SK-N-SH (cell line): ENCODE results near the gene WNT4. TPM values are rescaled to one million over a fixed set of nuclear protein-coding genes. Genes with fewer than 3 reads are reported as not detected.

Source experiments
- CTCF ChIA-PET: fragments of 300-600, 350-600 bp; formaldehyde crosslinking; extraction: SDS; loops from one replicate; lab custom pipeline; 2021; lab: Yijun Ruan, JAX
- POLR2A ChIA-PET: fragments of 350-600 bp; sonication (Branson Sonifier 250); formaldehyde crosslinking; extraction: SDS; loops from one replicate; lab custom pipeline; 2020; ENCODE audit warnings: antibody characterized with exemption, inconsistent platforms; lab: Yijun Ruan, JAX
- DNase-seq: peaks from one replicate; pipeline ENCODE4 v3.0.0; 2012
- H2AFZ ChIP-seq: fragments of 200-600 bp; sonication (generic); 2 replicates; pipeline ENCODE4 v1.8.1; 2016; ENCODE audit warnings: antibody characterized with exemption, mild to moderate bottlenecking, low read depth
- H3F3A ChIP-seq: fragments of 200-600 bp; sonication (generic); replicated peaks from 2 replicates; pipeline ENCODE3; 2016; ENCODE audit warnings: antibody characterized with exemption, mild to moderate bottlenecking; ENCODE audit not compliant: insufficient read depth
- H3K27ac ChIP-seq, 2 experiments: fragments of 200-500 bp in 1 of 2; fragments of 200-600 bp in 1 of 2; sonication (Bioruptor generic) in 1 of 2; sonication (generic), shearing (Covaris generic) in 1 of 2; 2 replicates each; pipeline versions ENCODE4 v1.5.1 to v1.6.1; 2014 to 2016; ENCODE audit warnings: low read depth in 2 of 2, inconsistent platforms in 1 of 2, low read length in 1 of 2, mild to moderate bottlenecking in 1 of 2, mixed read lengths in 1 of 2
- H3K27me3 ChIP-seq: fragments of 200-600 bp; sonication (generic), shearing (Covaris generic); 2 replicates; pipeline ENCODE4 v1.6.1; 2016; ENCODE audit warnings: mixed run types; ENCODE audit not compliant: insufficient read depth
- H3K36me3 ChIP-seq, 2 experiments: fragments of 200-500 bp in 1 of 2; fragments of 200-600 bp in 1 of 2; sonication (Bioruptor generic) in 1 of 2; sonication (generic) in 1 of 2; replicated peaks in 1 of 2; 2 replicates each; pipeline versions ENCODE3 to v1.5.1; 2014 to 2016; ENCODE audit warnings: low read length in 1 of 2, mild to moderate bottlenecking in 1 of 2; ENCODE audit not compliant: insufficient read depth in 2 of 2, control insufficient read depth in 1 of 2
- H3K4me1 ChIP-seq, 2 experiments: fragments of 200-500 bp in 1 of 2; fragments of 200-600 bp in 1 of 2; sonication (Bioruptor generic) in 1 of 2; sonication (generic), shearing (Covaris generic) in 1 of 2; 2 replicates each; pipeline versions ENCODE4 v1.5.1 to v1.6.1; 2014 to 2016; ENCODE audit warnings: low read depth in 1 of 2, low read length in 1 of 2, mixed run types in 1 of 2; ENCODE audit not compliant: insufficient read depth in 2 of 2, control insufficient read depth in 1 of 2
- H3K4me2 ChIP-seq: fragments of 200-600 bp; sonication (generic), shearing (Covaris generic); 2 replicates; pipeline ENCODE4 v1.6.1; 2017; ENCODE audit warnings: mixed run types
- H3K4me3 ChIP-seq, 2 experiments: fragments of 200-500 bp in 1 of 2; fragments of 200-600 bp in 1 of 2; sonication (Bioruptor generic) in 1 of 2; sonication (generic), shearing (Covaris generic) in 1 of 2; 2 replicates each; pipeline versions ENCODE4 v1.5.1 to v1.8.1; 2014 to 2016; ENCODE audit warnings: low read depth in 2 of 2, inconsistent platforms in 1 of 2, low read length in 1 of 2, mild to moderate bottlenecking in 1 of 2, mixed read lengths in 1 of 2, moderate library complexity in 1 of 2
- H3K79me2 ChIP-seq: fragments of 200-600 bp; sonication (generic); 2 replicates; pipeline ENCODE4 v1.8.1; 2017; ENCODE audit warnings: mild to moderate bottlenecking; ENCODE audit not compliant: insufficient read depth
- H3K9ac ChIP-seq: fragments of 200-600 bp; sonication (generic); 2 replicates; pipeline ENCODE4 v1.6.1; 2017; ENCODE audit warnings: mixed run types
- H3K9me2 ChIP-seq: fragments of 200-600 bp; sonication (generic); 2 replicates; pipeline ENCODE4 v1.6.1; 2017; ENCODE audit warnings: mixed run types
- H3K9me3 ChIP-seq: fragments of 200-600 bp; sonication (generic); 2 replicates; pipeline ENCODE4 v1.6.1; 2017; ENCODE audit warnings: mixed run types, mild to moderate bottlenecking, moderate library complexity
- H4K20me1 ChIP-seq: fragments of 200-600 bp; sonication (generic); 2 replicates; pipeline ENCODE4 v1.6.1; 2017; ENCODE audit warnings: mild to moderate bottlenecking, mixed run types; ENCODE audit not compliant: insufficient read depth
- ELF1 ChIP-seq: IDR thresholded peaks from 2 replicates; pipeline ENCODE4 v1.4.0; 2012
- EP300 ChIP-seq, 2 experiments: IDR thresholded peaks; 2 replicates each; pipeline versions ENCODE4 v1.4.0 to v1.6.1; 2012; ENCODE audit warnings: borderline replicate concordance in 1 of 2, low read depth in 1 of 2, low read length in 1 of 2
- EZH2phosphoT487 ChIP-seq: fragments of 200-600 bp; sonication (generic); IDR thresholded peaks from 2 replicates; pipeline ENCODE4 v1.6.1; 2017; ENCODE audit warnings: low read depth, mixed run types, mild to moderate bottlenecking, antibody characterized with exemption, moderate library complexity, borderline replicate concordance
- GABPA ChIP-seq: IDR thresholded peaks from 2 replicates; pipeline ENCODE4 v1.4.0; 2012; ENCODE audit warnings: low read depth, mild to moderate bottlenecking
- GATA2 ChIP-seq: sonication (generic); formaldehyde crosslinking; IDR thresholded peaks from 2 replicates; pipeline ENCODE4 v1.5.0; 2020; ENCODE audit warnings: mild to moderate bottlenecking, missing genetic modification reagents
- MXI1 ChIP-seq: IDR thresholded peaks from 2 replicates; pipeline ENCODE4 v1.6.1; 2012; ENCODE audit warnings: mild to moderate bottlenecking, low read depth, low read length, improper control_type of control experiment
- NRF1 ChIP-seq: IDR thresholded peaks from 2 replicates; pipeline ENCODE4 v1.6.1; 2012; ENCODE audit warnings: low read depth, mild to moderate bottlenecking, low read length
- POLR2AphosphoS5 ChIP-seq: IDR thresholded peaks from 2 replicates; pipeline ENCODE4 v1.6.1; 2012; ENCODE audit warnings: low read depth, low read length
- RAD21 ChIP-seq: IDR thresholded peaks from 2 replicates; pipeline ENCODE4 v1.6.1; 2012; ENCODE audit warnings: mild to moderate bottlenecking, low read length
- RCOR1 ChIP-seq: fragments of 150-350 bp; IDR thresholded peaks from 2 replicates; pipeline ENCODE4 v1.6.1; 2017; ENCODE audit warnings: antibody characterized with exemption, low read length
- RXRA ChIP-seq: IDR thresholded peaks from 2 replicates; pipeline ENCODE4 v1.4.0; 2012; ENCODE audit warnings: low read depth, mild to moderate bottlenecking, borderline replicate concordance
- SIN3A ChIP-seq: IDR thresholded peaks from 2 replicates; pipeline ENCODE4 v1.6.1; 2012; ENCODE audit warnings: low read depth, mild to moderate bottlenecking, low read length, moderate library complexity, borderline replicate concordance
- TEAD4 ChIP-seq: IDR thresholded peaks from 2 replicates; pipeline ENCODE4 v1.4.0; 2012; ENCODE audit warnings: mild to moderate bottlenecking, borderline replicate concordance; ENCODE audit not compliant: insufficient read depth
- YY1 ChIP-seq: IDR thresholded peaks from 2 replicates; pipeline ENCODE4 v1.4.0; 2012; ENCODE audit warnings: low read depth, mild to moderate bottlenecking
- WGBS: methylation state at CpG from one replicate; pipeline ENCODE4 v1.1.6; 2017; ENCODE audit warnings: low lambda C conversion rate; 5-methylcytosine and 5-hydroxymethylcytosine counted together
- polyA plus RNA-seq, 3 experiments: library from polyadenylated mRNA; depleted of rRNA; stranded (reverse); fragments of >200 nt; gene quantifications; 2 replicates each; pipeline ENCODE4 v1.2.3, GENCODE V29; 2012
- TF ChIP-seq, protein P1 (sequence below): IDR thresholded peaks from 2 replicates; pipeline ENCODE4 v1.4.0; 2012; ENCODE audit warnings: low read depth
- TF ChIP-seq, protein P2 (sequence below): IDR thresholded peaks from 2 replicates; pipeline ENCODE4 v1.4.0; 2012; ENCODE audit warnings: low read depth, borderline replicate concordance
- TF ChIP-seq, protein P3 (sequence below): fragments of 150-350 bp; IDR thresholded peaks from 2 replicates; pipeline ENCODE4 v1.6.1; 2017; ENCODE audit warnings: antibody characterized with exemption, low read length, low read depth, borderline replicate concordance
- TF ChIP-seq, protein P4 (sequence below): fragments of 200-600 bp; sonication (generic); IDR thresholded peaks from 2 replicates; pipeline ENCODE4 v1.6.1; 2017; ENCODE audit warnings: antibody characterized with exemption, mild to moderate bottlenecking, moderate library complexity
- TF ChIP-seq, protein P5 (sequence below): IDR thresholded peaks from 2 replicates; pipeline ENCODE4; 2012

The WNT4 gene
- polyA plus RNA-seq, 1 of the 3 experiments (the other 2 are of a cell fraction), result 0.03 TPM

DNA sequence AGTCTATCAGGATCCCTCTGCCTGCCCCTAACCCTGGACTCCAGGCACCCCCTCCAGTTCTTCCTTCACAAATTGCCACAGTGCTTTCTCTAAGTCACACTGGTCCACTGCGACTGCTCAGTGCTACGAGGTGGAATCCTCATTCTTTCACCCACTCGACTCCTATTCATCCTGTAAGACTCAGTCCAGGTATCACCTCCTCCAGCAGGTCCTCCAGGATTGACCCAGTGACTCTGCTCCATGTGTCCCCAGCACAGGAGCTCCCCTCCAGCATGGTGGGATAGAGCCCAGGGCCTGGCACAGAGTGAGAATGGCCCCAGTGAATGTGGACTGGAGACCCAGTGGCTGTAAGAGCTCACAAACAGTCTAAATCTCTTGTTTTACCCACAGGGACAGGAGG lies 45.5 kb upstream of the WNT4 start:
- CTCF ChIA-PET, result interaction anchor here (2.0 kb wide), 1 partner anchor 13 kb away, joined by 8 read pairs; no protein-coding TSS in a partner anchor
- no peaks in the 10 kb centered on the region for H4K20me1 ChIP-seq
- no peak for DNase-seq
- 53% methylated on average over 3 of the region's 3 CpGs for WGBS
- no peaks in the 10 kb centered on the region for H3K9me3 ChIP-seq
- no peaks in the 10 kb centered on the region for H3K9me2 ChIP-seq
- H3K4me3 ChIP-seq, result no peak overlapping the region
- no peak overlapping the region for H3K9ac ChIP-seq
- no peaks in the 10 kb centered on the region for H3K79me2 ChIP-seq
- no peaks in the 10 kb centered on the region for H3K36me3 ChIP-seq
- POLR2A ChIA-PET, result no interaction called here
- H3K27me3 ChIP-seq, result no peaks in the 10 kb centered on the region
- no peak overlapping the region for H3K27ac ChIP-seq
- H3K4me2 ChIP-seq, result no peak overlapping the region
- no peaks in the 10 kb centered on the region for H3F3A ChIP-seq
- no peak overlapping the region for H2AFZ ChIP-seq
- no peaks in the 10 kb centered on the region for H3K4me1 ChIP-seq
- TF ChIP-seq TEAD4, result no peak
- no peak for TF ChIP-seq SIN3A
- no peak for TF ChIP-seq NRF1
- TF ChIP-seq, protein P1, sequence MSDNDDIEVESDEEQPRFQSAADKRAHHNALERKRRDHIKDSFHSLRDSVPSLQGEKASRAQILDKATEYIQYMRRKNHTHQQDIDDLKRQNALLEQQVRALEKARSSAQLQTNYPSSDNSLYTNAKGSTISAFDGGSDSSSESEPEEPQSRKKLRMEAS, result no peak
- TF ChIP-seq, protein P2, sequence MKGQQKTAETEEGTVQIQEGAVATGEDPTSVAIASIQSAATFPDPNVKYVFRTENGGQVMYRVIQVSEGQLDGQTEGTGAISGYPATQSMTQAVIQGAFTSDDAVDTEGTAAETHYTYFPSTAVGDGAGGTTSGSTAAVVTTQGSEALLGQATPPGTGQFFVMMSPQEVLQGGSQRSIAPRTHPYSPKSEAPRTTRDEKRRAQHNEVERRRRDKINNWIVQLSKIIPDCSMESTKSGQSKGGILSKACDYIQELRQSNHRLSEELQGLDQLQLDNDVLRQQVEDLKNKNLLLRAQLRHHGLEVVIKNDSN, result no peak
- TF ChIP-seq ELF1, result no peak
- TF ChIP-seq POLR2AphosphoS5, result no peak
- TF ChIP-seq, protein P3, sequence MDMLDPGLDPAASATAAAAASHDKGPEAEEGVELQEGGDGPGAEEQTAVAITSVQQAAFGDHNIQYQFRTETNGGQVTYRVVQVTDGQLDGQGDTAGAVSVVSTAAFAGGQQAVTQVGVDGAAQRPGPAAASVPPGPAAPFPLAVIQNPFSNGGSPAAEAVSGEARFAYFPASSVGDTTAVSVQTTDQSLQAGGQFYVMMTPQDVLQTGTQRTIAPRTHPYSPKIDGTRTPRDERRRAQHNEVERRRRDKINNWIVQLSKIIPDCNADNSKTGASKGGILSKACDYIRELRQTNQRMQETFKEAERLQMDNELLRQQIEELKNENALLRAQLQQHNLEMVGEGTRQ, result no peak
- no peak for TF ChIP-seq EP300 (IDR thresholded peaks at IDR 0.05; ENCODE audit: borderline replicate concordance in 1 of 2, low read depth in 1 of 2, low read length in 1 of 2)
- TF ChIP-seq YY1, result no peak
- no peak for TF ChIP-seq GATA2 (CRISPR knock-in tag)
- TF ChIP-seq, protein P4, sequence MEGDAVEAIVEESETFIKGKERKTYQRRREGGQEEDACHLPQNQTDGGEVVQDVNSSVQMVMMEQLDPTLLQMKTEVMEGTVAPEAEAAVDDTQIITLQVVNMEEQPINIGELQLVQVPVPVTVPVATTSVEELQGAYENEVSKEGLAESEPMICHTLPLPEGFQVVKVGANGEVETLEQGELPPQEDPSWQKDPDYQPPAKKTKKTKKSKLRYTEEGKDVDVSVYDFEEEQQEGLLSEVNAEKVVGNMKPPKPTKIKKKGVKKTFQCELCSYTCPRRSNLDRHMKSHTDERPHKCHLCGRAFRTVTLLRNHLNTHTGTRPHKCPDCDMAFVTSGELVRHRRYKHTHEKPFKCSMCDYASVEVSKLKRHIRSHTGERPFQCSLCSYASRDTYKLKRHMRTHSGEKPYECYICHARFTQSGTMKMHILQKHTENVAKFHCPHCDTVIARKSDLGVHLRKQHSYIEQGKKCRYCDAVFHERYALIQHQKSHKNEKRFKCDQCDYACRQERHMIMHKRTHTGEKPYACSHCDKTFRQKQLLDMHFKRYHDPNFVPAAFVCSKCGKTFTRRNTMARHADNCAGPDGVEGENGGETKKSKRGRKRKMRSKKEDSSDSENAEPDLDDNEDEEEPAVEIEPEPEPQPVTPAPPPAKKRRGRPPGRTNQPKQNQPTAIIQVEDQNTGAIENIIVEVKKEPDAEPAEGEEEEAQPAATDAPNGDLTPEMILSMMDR, result no peak
- TF ChIP-seq, protein P5, sequence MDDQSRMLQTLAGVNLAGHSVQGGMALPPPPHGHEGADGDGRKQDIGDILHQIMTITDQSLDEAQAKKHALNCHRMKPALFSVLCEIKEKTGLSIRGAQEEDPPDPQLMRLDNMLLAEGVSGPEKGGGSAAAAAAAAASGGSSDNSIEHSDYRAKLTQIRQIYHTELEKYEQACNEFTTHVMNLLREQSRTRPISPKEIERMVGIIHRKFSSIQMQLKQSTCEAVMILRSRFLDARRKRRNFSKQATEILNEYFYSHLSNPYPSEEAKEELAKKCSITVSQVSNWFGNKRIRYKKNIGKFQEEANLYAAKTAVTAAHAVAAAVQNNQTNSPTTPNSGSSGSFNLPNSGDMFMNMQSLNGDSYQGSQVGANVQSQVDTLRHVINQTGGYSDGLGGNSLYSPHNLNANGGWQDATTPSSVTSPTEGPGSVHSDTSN, result no peak
- no peak for TF ChIP-seq RCOR1
- TF ChIP-seq EZH2phosphoT487, result no peak
- no peak for TF ChIP-seq RAD21
- no peak for TF ChIP-seq GABPA
- TF ChIP-seq MXI1, result no peak
- TF ChIP-seq RXRA, result no peak
- TF ChIP-seq, all 33 proteins: peak for 0
